Esophagus muscularis mucosa (tissue), 4 donors: ENCODE data around the gene FNDC11. TPM values are rescaled to one million over a fixed set of nuclear protein-coding genes. Genes with fewer than 3 reads are reported as not detected.
"Not testable (repeated sequence)": the region's sequence is repeated elsewhere in the genome, so short reads cannot be mapped to it uniquely, and the experiment has no call there.

Experiments
- DNase-seq: peaks from one replicate; pipeline ENCODE4 v3.0.0-alpha.2; 2017; ENCODE audit errors: extremely low spot score
- H3K27ac ChIP-seq, 4 donors: fragments of 200-600 bp; sonication (generic); replicated peaks in 1 of 4; 1 replicate in 3 of 4; 2 replicates in 1 of 4; pipeline ENCODE4 v1.5.1; 2016 to 2019; ENCODE audit warnings: mild to moderate bottlenecking in 1 of 4
- H3K27me3 ChIP-seq, 4 donors: fragments of 200-600 bp; sonication (generic); one replicate each; pipeline versions ENCODE4 v1.5.1 to v1.6.0; 2016 to 2019
- H3K36me3 ChIP-seq, 4 donors: fragments of 200-600 bp; sonication (generic); one replicate each; pipeline ENCODE4 v1.5.1; 2016 to 2019
- H3K4me1 ChIP-seq, 4 donors: fragments of 200-600 bp; sonication (generic); one replicate each; pipeline ENCODE4 v1.5.1; 2016 to 2019
- H3K4me3 ChIP-seq, 4 donors: fragments of 200-600 bp; sonication (generic); 1 replicate in 2 of 4; 2 replicates in 2 of 4; pipeline ENCODE4 v1.5.1; 2016 to 2019; ENCODE audit warnings: mild to moderate bottlenecking in 4 of 4, moderate library complexity in 1 of 4
- H3K9me3 ChIP-seq, 4 donors: fragments of 200-600 bp; sonication (generic); 1 replicate in 3 of 4; 2 replicates in 1 of 4; pipeline ENCODE4 v1.5.1; 2016 to 2019
- CTCF ChIP-seq, 3 experiments: fragments of 200-600 bp in 2 of 3; fragments of 450-650 bp in 1 of 3; sonication (generic) in 2 of 3; IDR thresholded peaks; one replicate each; pipeline ENCODE4 v1.5.1; 2017 to 2019; ENCODE audit warnings: antibody characterized with exemption in 3 of 3, mild to moderate bottlenecking in 2 of 3, moderate library complexity in 1 of 3
- EP300 ChIP-seq: sonication (generic); formaldehyde crosslinking; IDR thresholded peaks from one replicate; pipeline ENCODE4 v1.6.1; 2017; ENCODE audit warnings: antibody characterized with exemption
- POLR2A ChIP-seq: fragments of 450-650 bp; IDR thresholded peaks from one replicate; pipeline ENCODE4 v1.6.1; 2017; ENCODE audit warnings: antibody characterized with exemption, moderate library complexity, mild to moderate bottlenecking, low read depth
- POLR2AphosphoS5 ChIP-seq, 2 donors: sonication (generic); formaldehyde crosslinking; IDR thresholded peaks; one replicate each; pipeline ENCODE4 v1.6.1; 2017; ENCODE audit warnings: antibody characterized with exemption in 2 of 2
- WGBS: methylation state at CpG from one replicate; pipeline ENCODE4 v1.1.5; 2018; 5-methylcytosine and 5-hydroxymethylcytosine counted together
- intact Hi-C: fragments of 100-400 bp; cut with DNase I; formaldehyde crosslinking; loops from one replicate; pipeline ENCODE4 v1.15.1; 2023
- total RNA-seq, 4 donors: library from RNA; depleted of rRNA; stranded (reverse); fragments of >200 nt; gene quantifications; one replicate each; pipeline versions ENCODE4 v1.1.0 to v1.2.1, GENCODE V29; 2016

FNDC11 gene
- total RNA-seq, 4 donors from 2014 or later: 0.23 to 0.83 (median 0.44) TPM

GRCh38 chr20:63568986-63569949 lies 15.3 kb downstream of the FNDC11 start:
- WGBS: 88% methylated on average over 10 of the region's 46 CpGs
- H3K9me3 ChIP-seq: no peaks in the 10 kb centered on the region

GRCh38 chr20:63570281-63571086 lies 16.5 kb downstream of the FNDC11 start:
- peaks cover 0 to 46% (median 34%) of the 10 kb centered on the region in 4 donors for H3K36me3 ChIP-seq
- H3K9me3 ChIP-seq: no peaks in the 10 kb centered on the region
- DNase-seq: no peak
- no peak overlapping the region for H3K27ac ChIP-seq
- WGBS: 97% methylated on average over 14 of the region's 28 CpGs
- no peaks in the 10 kb centered on the region for H3K27me3 ChIP-seq
- no peak for TF ChIP-seq POLR2AphosphoS5 (IDR thresholded peaks at IDR 0.05)
- TF ChIP-seq CTCF (IDR thresholded peaks at IDR 0.05): no peak
- no peak for TF ChIP-seq EP300
- no peak for TF ChIP-seq POLR2A
- intact Hi-C loops: loop anchor here (5.0 kb wide), 1 partner anchor 57 kb away; the partner anchor contains the start of gene GMEB2
- H3K4me1 ChIP-seq: peaks cover 25 to 38% (median 27%) of the 10 kb centered on the region in 4 donors
- H3K4me3 ChIP-seq: no peak overlapping the region

More at GRCh38 chr20:63568986-63569949, 15.3 kb downstream of the FNDC11 start:
- H3K27ac ChIP-seq: no peak overlapping the region
- no peaks in the 10 kb centered on the region for H3K27me3 ChIP-seq
- DNase-seq: no peak
- intact Hi-C loops: no loop called here
- no peak for TF ChIP-seq EP300
- no peak for TF ChIP-seq POLR2A
- no peak for TF ChIP-seq POLR2AphosphoS5 (IDR thresholded peaks at IDR 0.05)
- TF ChIP-seq CTCF (IDR thresholded peaks at IDR 0.05): no peak
- H3K4me1 ChIP-seq: peaks cover 14 to 27% (median 20%) of the 10 kb centered on the region in 4 donors
- H3K36me3 ChIP-seq: peaks cover 0 to 58% (median 46%) of the 10 kb centered on the region in 4 donors
- no peak overlapping the region for H3K4me3 ChIP-seq

- H3K27me3 ChIP-seq, DNase-seq, H3K9me3 ChIP-seq, H3K27ac ChIP-seq, H3K4me3 ChIP-seq: not testable (repeated sequence)
- WGBS: 86% methylated on average over 5 of the region's 11 CpGs
- H3K4me1 ChIP-seq: peaks cover 25 to 43% (median 27%) of the 10 kb centered on the region in 4 donors
- intact Hi-C loops: loop anchor here (5.0 kb wide), 1 partner anchor 56 kb away; the partner anchor contains the start of gene GMEB2
- peaks cover 0 to 40% (median 28%) of the 10 kb centered on the region in 4 donors for H3K36me3 ChIP-seq
These were observed 17.1 kb downstream of the FNDC11 start for GRCh38 chr20:63571087-63571478.

GRCh38 chr20:63572071-63572787 lies 18.3 kb downstream of the FNDC11 start:
- WGBS: 92% methylated on average over 7 of the region's 48 CpGs
- Histone ChIP-seq H3K9me3 (no peaks in the 10 kb centered on the region), H3K27me3 (no peaks in the 10 kb centered on the region), H3K4me1 (peaks cover 25 to 43% (median 27%) of the 10 kb centered on the region in 4 donors), H3K4me3 (no peak overlapping the region), H3K36me3 (peaks cover 0 to 30% (median 19%) of the 10 kb centered on the region in 4 donors), H3K27ac (peak overlapping the region in 1 of 4 donors; percentile 89)
- intact Hi-C loops: loop anchor here (5.0 kb wide), 1 partner anchor 55 kb away; the partner anchor contains the start of gene GMEB2
- DNase-seq: no peak
- TF ChIP-seq CTCF (IDR thresholded peaks at IDR 0.05) (no peak), POLR2AphosphoS5 (IDR thresholded peaks at IDR 0.05) (no peak), POLR2A (no peak), EP300 (no peak)
